Activated naive CD4-positive, alpha-beta T cell treated with anti-CD3 and anti-CD28 coated beads, Interleukin-2, amount 10 ng/mL, durations not matched to agents 7 days and 5 days (primary cell): ENCODE data around the gene CTAGE15.
A peak's percentile ranks its signal among the peaks of the same experiment; 100 is the strongest.
"Not testable (repeated sequence)": the region's sequence is repeated elsewhere in the genome, so short reads cannot be mapped to it uniquely, and the experiment has no call there.

ENCODE experiments used
- CTCF ChIA-PET: fragments of 350-600 bp; sonication (Branson Sonifier 250); formaldehyde crosslinking; loops from one replicate; lab custom pipeline; 2021; ENCODE audit warnings: antibody characterized with exemption; lab: Charles Lee
- DNase-seq: peaks from one replicate; pipeline ENCODE4 v3.0.0-alpha.2; 2020
- H3K27ac Mint-ChIP-seq: one replicate; pipeline ENCODE4 v1.8.0; 2021; ENCODE audit warnings: mild to moderate bottlenecking, moderate library complexity, mixed read lengths
- H3K27me3 Mint-ChIP-seq: one replicate; pipeline ENCODE4 v1.8.0; 2021; ENCODE audit warnings: mild to moderate bottlenecking, mixed read lengths
- H3K36me3 Mint-ChIP-seq: one replicate; pipeline ENCODE4 v1.8.0; 2021; ENCODE audit warnings: mixed read lengths
- H3K4me1 Mint-ChIP-seq: one replicate; pipeline ENCODE4 v1.8.0; 2021; ENCODE audit warnings: mixed read lengths
- H3K4me3 Mint-ChIP-seq: one replicate; pipeline ENCODE4 v1.8.0; 2021; ENCODE audit warnings: mild to moderate bottlenecking, moderate library complexity, mixed read lengths
- H3K9me3 Mint-ChIP-seq: one replicate; pipeline ENCODE4 v1.8.0; 2021; ENCODE audit warnings: mixed read lengths

The CTAGE15 gene

GRCh38 chr7:143606088-143606487 is 34.5 kb downstream of the CTAGE15 start:
- H3K27me3 Mint-ChIP-seq, H3K36me3 Mint-ChIP-seq, H3K27ac Mint-ChIP-seq, H3K4me1 Mint-ChIP-seq, H3K4me3 Mint-ChIP-seq, CTCF ChIA-PET, H3K9me3 Mint-ChIP-seq, DNase-seq: not testable (repeated sequence)

GRCh38 chr7:143615545-143615944 is 43.9 kb downstream of the CTAGE15 start:
- H3K9me3 Mint-ChIP-seq, H3K27me3 Mint-ChIP-seq, H3K4me1 Mint-ChIP-seq, H3K27ac Mint-ChIP-seq, CTCF ChIA-PET, H3K36me3 Mint-ChIP-seq, DNase-seq, H3K4me3 Mint-ChIP-seq: not testable (repeated sequence)

- CTCF ChIA-PET, H3K27ac Mint-ChIP-seq, DNase-seq, H3K4me3 Mint-ChIP-seq, H3K9me3 Mint-ChIP-seq, H3K27me3 Mint-ChIP-seq, H3K36me3 Mint-ChIP-seq, H3K4me1 Mint-ChIP-seq: not testable (repeated sequence)
These were observed 45.6 kb downstream of the CTAGE15 start for GRCh38 chr7:143617204-143617603.

GRCh38 chr7:143620058-143620457 is 48.5 kb downstream of the CTAGE15 start:
- H3K27me3 Mint-ChIP-seq, H3K36me3 Mint-ChIP-seq, H3K4me1 Mint-ChIP-seq, CTCF ChIA-PET, H3K9me3 Mint-ChIP-seq, H3K4me3 Mint-ChIP-seq, H3K27ac Mint-ChIP-seq: not testable (repeated sequence)
- peak; percentile 79 for DNase-seq

GRCh38 chr7:143620646-143621045 is 49.0 kb downstream of the CTAGE15 start, which contains the start of gene TCAF2:
Gene TCAF2 (plus strand): TSS chr7:143620974.
- H3K27me3 Mint-ChIP-seq, H3K36me3 Mint-ChIP-seq, H3K4me1 Mint-ChIP-seq, CTCF ChIA-PET, H3K9me3 Mint-ChIP-seq: not testable (repeated sequence)
- Mint-ChIP-seq H3K27ac (peak within 1 kb of the TSS; percentile 71), H3K4me3 (peak within 1 kb of the TSS; percentile 38)
- DNase-seq = peak; percentile 77

GRCh38 chr7:143621175-143621574 is 49.6 kb downstream of the CTAGE15 start:
- H3K36me3 Mint-ChIP-seq, CTCF ChIA-PET, H3K4me1 Mint-ChIP-seq, H3K9me3 Mint-ChIP-seq, H3K4me3 Mint-ChIP-seq, H3K27ac Mint-ChIP-seq, DNase-seq, H3K27me3 Mint-ChIP-seq: not testable (repeated sequence)

- H3K9me3 Mint-ChIP-seq, DNase-seq, H3K27me3 Mint-ChIP-seq, H3K27ac Mint-ChIP-seq, CTCF ChIA-PET, H3K4me1 Mint-ChIP-seq, H3K36me3 Mint-ChIP-seq, H3K4me3 Mint-ChIP-seq: not testable (repeated sequence)
These were observed 50.5 kb downstream of the CTAGE15 start for GRCh38 chr7:143622130-143622529.
